Glutamatergic neuron (in vitro differentiated cells): ENCODE results near the gene FAM53B. TPM values are rescaled to one million over a fixed set of nuclear protein-coding genes. Genes with fewer than 3 reads are reported as not detected.

Experiments used
- DNase-seq: peaks from one replicate; pipeline ENCODE4 v3.0.0; 2022
- H3K27ac Mint-ChIP-seq: one replicate; pipeline ENCODE4 v1.8.0; 2020; ENCODE audit warnings: mild to moderate bottlenecking, mixed read lengths, inconsistent platforms; ENCODE audit not compliant: unreplicated experiment
- H3K27me3 Mint-ChIP-seq: one replicate; pipeline ENCODE4 v1.8.0; 2020; ENCODE audit warnings: mild to moderate bottlenecking, moderate library complexity, mixed read lengths, inconsistent platforms; ENCODE audit not compliant: unreplicated experiment
- H3K36me3 Mint-ChIP-seq: one replicate; pipeline ENCODE4 v1.8.0; 2020; ENCODE audit warnings: mild to moderate bottlenecking, mixed read lengths, inconsistent platforms; ENCODE audit not compliant: unreplicated experiment
- H3K4me1 Mint-ChIP-seq: one replicate; pipeline ENCODE4 v1.8.0; 2020; ENCODE audit warnings: mild to moderate bottlenecking, low read depth, mixed read lengths, inconsistent platforms; ENCODE audit not compliant: unreplicated experiment
- H3K4me3 Mint-ChIP-seq: one replicate; pipeline ENCODE4 v1.8.0; 2020; ENCODE audit warnings: mild to moderate bottlenecking, mixed read lengths, inconsistent platforms; ENCODE audit not compliant: unreplicated experiment
- H3K9me3 Mint-ChIP-seq: one replicate; pipeline ENCODE4 v1.8.0; 2020; ENCODE audit warnings: mild to moderate bottlenecking, moderate library complexity, mixed read lengths, inconsistent platforms; ENCODE audit not compliant: unreplicated experiment
- CTCF ChIP-seq: fragments of 200-600 bp; sonication (generic); IDR thresholded peaks from one replicate; pipeline ENCODE4 v1.5.0; 2021; ENCODE audit not compliant: partially characterized antibody, unreplicated experiment
- total RNA-seq: library from RNA; stranded (reverse); fragmentation: NEBNext Ultra II Directional; extraction: Animal tissue kit (Norgen Biotek cat#: 25700); gene quantifications from one replicate; pipeline ENCODE4 v1.2.1, GENCODE V29; 2021; ENCODE audit not compliant: unreplicated experiment

Gene FAM53B
- total RNA-seq, 1 donor from 2014 or later, result 30.5 TPM

- peaks cover 7% of the 10 kb centered on the region for H3K36me3 Mint-ChIP-seq
- H3K4me1 Mint-ChIP-seq, result peaks cover 37% of the 10 kb centered on the region
- peak overlapping the region; percentile 89 for H3K27ac Mint-ChIP-seq
- H3K9me3 Mint-ChIP-seq, result peaks cover 6% of the 10 kb centered on the region
- DNase-seq, result no peak
- peaks cover 12% of the 10 kb centered on the region for H3K27me3 Mint-ChIP-seq
- TF ChIP-seq CTCF, result no peak
- H3K4me3 Mint-ChIP-seq, result no peak overlapping the region
Observed at GRCh38 chr10:124678557-124679240, 65.5 kb downstream of the FAM53B start.

- Mint-ChIP-seq H3K4me1 (peaks cover 40% of the 10 kb centered on the region), H3K4me3 (peak overlapping the region; percentile 2), H3K36me3 (peaks cover 7% of the 10 kb centered on the region), H3K27me3 (peaks cover 12% of the 10 kb centered on the region), H3K27ac (peak overlapping the region; percentile 89), H3K9me3 (peaks cover 6% of the 10 kb centered on the region)
- TF ChIP-seq CTCF, result no peak
- no peak for DNase-seq
Observed at GRCh38 chr10:124677749-124678556, 66.2 kb downstream of the FAM53B start.

- peaks cover 6% of the 10 kb centered on the region for H3K9me3 Mint-ChIP-seq
- DNase-seq, result no peak
- H3K27me3 Mint-ChIP-seq, result peaks cover 12% of the 10 kb centered on the region
- peak overlapping the region; percentile 2 for H3K4me3 Mint-ChIP-seq
- peaks cover 7% of the 10 kb centered on the region for H3K36me3 Mint-ChIP-seq
- TF ChIP-seq CTCF, result no peak
- H3K27ac Mint-ChIP-seq, result peak overlapping the region; percentile 89
- peaks cover 46% of the 10 kb centered on the region for H3K4me1 Mint-ChIP-seq
Observed at GRCh38 chr10:124677293-124677699, 66.9 kb downstream of the FAM53B start.

GRCh38 chr10:124676416-124677062 is 67.6 kb downstream of the FAM53B start:
- no peak for DNase-seq

More at GRCh38 chr10:124676416-124677062, 67.6 kb downstream of the FAM53B start:
- Mint-ChIP-seq H3K4me3 (no peak overlapping the region), H3K27ac (peak overlapping the region; percentile 89), H3K27me3 (peaks cover 12% of the 10 kb centered on the region), H3K4me1 (peaks cover 52% of the 10 kb centered on the region), H3K9me3 (peaks cover 6% of the 10 kb centered on the region), H3K36me3 (peaks cover 7% of the 10 kb centered on the region)
- no peak for TF ChIP-seq CTCF
